GM23248 (cell line): ENCODE measurements around the gene ZDHHC14. TPM values are rescaled to one million over a fixed set of nuclear protein-coding genes. Genes with fewer than 3 reads are reported as not detected.

Source experiments
- DNase-seq: peaks from one replicate; pipeline ENCODE4 v3.0.0-alpha.2; 2015
- H2AFZ ChIP-seq: fragments of 200-600 bp; sonication (generic); 2 replicates; pipeline ENCODE4 v1.6.1; 2016; ENCODE audit warnings: antibody characterized with exemption
- H3F3A ChIP-seq: fragments of 200-600 bp; sonication (generic); 2 replicates; pipeline ENCODE4 v1.6.1; 2016; ENCODE audit warnings: mild to moderate bottlenecking, antibody characterized with exemption, mixed run types; ENCODE audit not compliant: insufficient read depth
- H3K27ac ChIP-seq: fragments of 200-600 bp; sonication (generic); 2 replicates; pipeline ENCODE4 v1.5.1; 2016; ENCODE audit warnings: mild to moderate bottlenecking
- H3K27me3 ChIP-seq: fragments of 200-600 bp; sonication (generic); replicated peaks from 2 replicates; pipeline ENCODE4 v1.6.1; 2016; ENCODE audit warnings: mild to moderate bottlenecking; ENCODE audit not compliant: insufficient read depth
- H3K36me3 ChIP-seq: fragments of 200-600 bp; sonication (generic); 2 replicates; pipeline ENCODE4 v1.6.1; 2016; ENCODE audit warnings: low read depth, mild to moderate bottlenecking
- H3K4me1 ChIP-seq: fragments of 200-600 bp; sonication (generic); 2 replicates; pipeline ENCODE4 v1.6.1; 2016; ENCODE audit warnings: mild to moderate bottlenecking; ENCODE audit not compliant: insufficient read depth
- H3K4me2 ChIP-seq: fragments of 200-600 bp; sonication (generic); one replicate; pipeline ENCODE4 v1.6.1; 2016; ENCODE audit warnings: mild to moderate bottlenecking; ENCODE audit not compliant: unreplicated experiment
- H3K4me3 ChIP-seq: fragments of 200-600 bp; sonication (generic); 2 replicates; pipeline ENCODE4 v1.5.1; 2016; ENCODE audit warnings: mild to moderate bottlenecking
- H3K79me2 ChIP-seq: fragments of 200-600 bp; sonication (generic); 2 replicates; pipeline ENCODE4 v1.6.1; 2016; ENCODE audit warnings: mild to moderate bottlenecking; ENCODE audit not compliant: insufficient read depth
- H3K9ac ChIP-seq: fragments of 200-600 bp; sonication (generic); 2 replicates; pipeline ENCODE4 v1.6.1; 2016; ENCODE audit warnings: mild to moderate bottlenecking
- H3K9me2 ChIP-seq: fragments of 200-600 bp; sonication (generic); 2 replicates; pipeline ENCODE4 v1.6.1; 2016; ENCODE audit warnings: mixed run types, mild to moderate bottlenecking, moderate library complexity; ENCODE audit not compliant: insufficient read depth
- H3K9me3 ChIP-seq: fragments of 200-600 bp; sonication (generic); one replicate; pipeline ENCODE4 v1.6.1; 2017; ENCODE audit warnings: low read depth
- H4K20me1 ChIP-seq: fragments of 200-600 bp; sonication (generic); 2 replicates; pipeline ENCODE4 v1.6.0; 2016; ENCODE audit not compliant: insufficient read depth
- EZH2 ChIP-seq: fragments of 200-600 bp; sonication (generic); IDR thresholded peaks from 2 replicates; pipeline ENCODE4 v1.6.1; 2018; ENCODE audit warnings: antibody characterized with exemption, mild to moderate bottlenecking; ENCODE audit not compliant: insufficient read depth, poor library complexity, severe bottlenecking
- EZH2phosphoT487 ChIP-seq: fragments of 200-600 bp; sonication (generic); IDR thresholded peaks from 2 replicates; pipeline ENCODE4 v1.6.1; 2018; ENCODE audit warnings: antibody characterized with exemption, moderate library complexity, mild to moderate bottlenecking, low read depth; ENCODE audit not compliant: insufficient read depth
- WGBS, 2 experiments: methylation state at CpG; one replicate each; pipeline ENCODE4 v1.1.6; 2015 to 2017; ENCODE audit warnings: low lambda C conversion rate in 2 of 2, low coverage in 1 of 2; ENCODE audit errors: missing lambda C conversion rate in 2 of 2; 5-methylcytosine and 5-hydroxymethylcytosine counted together
- in situ Hi-C: fragments of 300-500 bp; cut with MboI; formaldehyde crosslinking; loops from 2 replicates; pipeline ENCODE4 v1.15.0; 2020
- polyA plus RNA-seq: library from polyadenylated mRNA; unstranded; fragments of >200 nt; fragmentation: Nextera tagmentation; extraction: Ambion mirVana; gene quantifications from 2 replicates; pipeline ENCODE4 v1.2.1, GENCODE V29; 2016
- total RNA-seq: library from RNA; depleted of rRNA; stranded (reverse); fragments of >200 nt; shearing (Covaris generic); gene quantifications from 2 replicates; pipeline ENCODE4 v1.2.3, GENCODE V29; 2014

ZDHHC14 gene
- total and polyA plus RNA-seq, 2 experiments from 2014 or later = 1.4 to 4.5 TPM

GRCh38 chr6:157520596-157521361, 139.8 kb downstream of the ZDHHC14 start:
- DNase-seq = no peak
- TF ChIP-seq EZH2 = no peak
- TF ChIP-seq EZH2phosphoT487 = no peak
- H3K9me2 ChIP-seq = no peaks in the 10 kb centered on the region
- H3K79me2 ChIP-seq = no peaks in the 10 kb centered on the region
- no peaks in the 10 kb centered on the region for H3K4me1 ChIP-seq
- H3K4me2 ChIP-seq = no peak overlapping the region
- H3F3A ChIP-seq = no peaks in the 10 kb centered on the region
- H3K27me3 ChIP-seq = no peaks in the 10 kb centered on the region
- H3K4me3 ChIP-seq = no peak overlapping the region
- in situ Hi-C loops = no loop called here
- 80 to 84% methylated on average over 6 of the region's 6 CpGs for WGBS, 2 experiments
- no peaks in the 10 kb centered on the region for H3K9me3 ChIP-seq
- no peaks in the 10 kb centered on the region for H3K36me3 ChIP-seq
- H4K20me1 ChIP-seq = no peaks in the 10 kb centered on the region
- no peak overlapping the region for H2AFZ ChIP-seq
- no peak overlapping the region for H3K27ac ChIP-seq
- H3K9ac ChIP-seq = no peak overlapping the region

- WGBS, 2 experiments = 89 to 92% methylated on average over 10 of the region's 10 CpGs
- TF ChIP-seq EZH2 (no peak), EZH2phosphoT487 (no peak)
- H2AFZ ChIP-seq = no peak overlapping the region
- H3K4me3 ChIP-seq = no peak overlapping the region
- no peaks in the 10 kb centered on the region for H3K79me2 ChIP-seq
- H3K9me2 ChIP-seq = no peaks in the 10 kb centered on the region
- no peaks in the 10 kb centered on the region for H3K9me3 ChIP-seq
- no peak overlapping the region for H3K27ac ChIP-seq
- in situ Hi-C loops = no loop called here
- peak; percentile 5 for DNase-seq
- no peak overlapping the region for H3K4me2 ChIP-seq
- no peaks in the 10 kb centered on the region for H3K27me3 ChIP-seq
- H3K4me1 ChIP-seq = no peaks in the 10 kb centered on the region
- no peaks in the 10 kb centered on the region for H3K36me3 ChIP-seq
- H3F3A ChIP-seq = no peaks in the 10 kb centered on the region
- no peaks in the 10 kb centered on the region for H4K20me1 ChIP-seq
- no peak overlapping the region for H3K9ac ChIP-seq
These were observed 140.7 kb downstream of the ZDHHC14 start for GRCh38 chr6:157521362-157522335.

- TF ChIP-seq EZH2 (no peak), EZH2phosphoT487 (no peak)
- H3K9me2 ChIP-seq = no peaks in the 10 kb centered on the region
- H3K79me2 ChIP-seq = no peaks in the 10 kb centered on the region
- no peak overlapping the region for H3K9ac ChIP-seq
- H3F3A ChIP-seq = no peaks in the 10 kb centered on the region
- no peak overlapping the region for H3K4me3 ChIP-seq
- no peak overlapping the region for H3K27ac ChIP-seq
- no peak for DNase-seq
- no peaks in the 10 kb centered on the region for H3K4me1 ChIP-seq
- H2AFZ ChIP-seq = no peak overlapping the region
- WGBS, 2 experiments = 90 to 93% methylated on average over 1 of the region's 1 CpG
- H3K36me3 ChIP-seq = no peaks in the 10 kb centered on the region
- H3K4me2 ChIP-seq = no peak overlapping the region
- H3K9me3 ChIP-seq = no peaks in the 10 kb centered on the region
- H3K27me3 ChIP-seq = no peaks in the 10 kb centered on the region
- no peaks in the 10 kb centered on the region for H4K20me1 ChIP-seq
- in situ Hi-C loops = no loop called here
These were observed 141.5 kb downstream of the ZDHHC14 start for GRCh38 chr6:157522472-157522871.

- 74 to 80% methylated on average over 2 of the region's 2 CpGs for WGBS, 2 experiments
- Histone ChIP-seq H4K20me1 (no peaks in the 10 kb centered on the region), H3K4me2 (no peak overlapping the region), H3F3A (no peaks in the 10 kb centered on the region), H3K27me3 (no peaks in the 10 kb centered on the region), H3K9me3 (no peaks in the 10 kb centered on the region), H3K36me3 (no peaks in the 10 kb centered on the region), H3K4me3 (no peak overlapping the region), H2AFZ (no peak overlapping the region), H3K4me1 (no peaks in the 10 kb centered on the region), H3K9me2 (no peaks in the 10 kb centered on the region), H3K9ac (no peak overlapping the region), H3K27ac (no peak overlapping the region), H3K79me2 (no peaks in the 10 kb centered on the region)
- in situ Hi-C loops = no loop called here
- no peak for DNase-seq
- TF ChIP-seq EZH2 = no peak
These were observed 143.7 kb downstream of the ZDHHC14 start for GRCh38 chr6:157524735-157525134.
